Measurements from ENCODE around the gene IRF2. TPM values are rescaled to one million over a fixed set of nuclear protein-coding genes. Genes with fewer than 3 reads are reported as not detected.
A peak's percentile ranks its signal among the peaks of the same experiment; 100 is the strongest.

Gene IRF2
- total and polyA plus RNA-seq, 5 donors: 16.8 to 39.3 (median 28.3) TPM

DNA sequence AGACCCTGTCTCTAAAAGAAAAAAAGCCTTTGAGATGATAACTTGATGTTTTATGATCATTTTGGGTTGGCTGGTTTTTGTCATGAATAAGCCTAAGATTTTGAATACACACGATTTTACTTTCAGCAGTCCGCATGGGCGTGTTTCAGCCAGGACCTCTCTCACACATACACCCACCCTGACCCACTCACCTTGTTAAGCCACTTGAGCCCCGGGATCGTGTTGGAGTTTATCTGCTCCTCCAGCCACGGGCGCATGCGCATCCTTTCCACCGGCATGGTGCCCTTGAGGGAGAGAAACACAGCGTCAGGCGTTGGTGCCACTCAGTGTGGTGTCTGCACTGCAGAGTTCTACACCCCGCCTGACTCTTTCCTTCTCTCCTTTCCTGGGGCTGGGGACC lies 45.6 kb downstream of the IRF2 start:
- no peak for ATAC-seq
- H3K27me3 ChIP-seq (ENCODE audit: control insufficient read depth, insufficient read depth): no peaks in the 10 kb centered on the region
- 92% methylated on average over 12 of the region's 12 CpGs for WGBS
- H3K4me3 ChIP-seq (ENCODE audit: low read length): no peak overlapping the region
- no peak overlapping the region for H3K27ac ChIP-seq (ENCODE audit: low read length)
- DNase-seq: no peak
- H3K9me3 ChIP-seq (ENCODE audit: control insufficient read depth, low read length): no peaks in the 10 kb centered on the region
- intact Hi-C loops (cut with DNase I): no loop called here
- peaks cover 12% of the 10 kb centered on the region for H3K4me1 ChIP-seq (ENCODE audit: control insufficient read depth, insufficient read depth, low read length)

DNA sequence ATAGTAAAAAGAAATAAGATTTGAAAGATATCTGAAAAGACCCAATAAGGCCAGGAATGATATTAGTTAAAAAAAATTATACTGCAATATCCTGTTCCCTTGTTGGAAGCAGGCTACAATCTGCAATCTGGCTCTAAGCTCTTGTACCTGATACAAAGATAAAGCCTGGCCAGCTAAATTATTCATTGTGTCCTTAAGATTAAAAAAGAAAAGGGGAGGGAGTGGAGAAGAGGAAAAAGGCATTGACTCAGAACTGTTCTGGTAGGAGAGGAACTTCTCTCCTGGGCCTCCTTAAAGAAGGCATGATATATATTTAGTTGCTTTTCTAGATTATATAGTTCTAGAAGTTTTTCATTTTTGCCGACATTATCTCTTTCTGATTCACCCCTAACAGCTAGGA lies 46.7 kb downstream of the IRF2 start:
- Histone ChIP-seq H3K4me1 (ENCODE audit: control insufficient read depth, insufficient read depth, low read length) (peaks cover 12% of the 10 kb centered on the region), H3K27me3 (ENCODE audit: control insufficient read depth, insufficient read depth) (no peaks in the 10 kb centered on the region), H3K9me3 (ENCODE audit: control insufficient read depth, low read length) (no peaks in the 10 kb centered on the region), H3K27ac (ENCODE audit: low read length) (no peak overlapping the region), H3K4me3 (ENCODE audit: low read length) (no peak overlapping the region)
- DNase-seq (no peak), ATAC-seq (peak; percentile 46 to 64)
- WGBS: 34% methylated on average over 1 of the region's 1 CpG
- intact Hi-C loops (cut with DNase I): no loop called here

GRCh38 chr4:184427093-184427492 lies 47.3 kb downstream of the IRF2 start:
- no peak for DNase-seq
- no peaks in the 10 kb centered on the region for H3K27me3 ChIP-seq (ENCODE audit: control insufficient read depth, insufficient read depth)
- no peak for ATAC-seq
- WGBS: 98% methylated on average over 3 of the region's 3 CpGs
- no peak overlapping the region for H3K4me3 ChIP-seq (ENCODE audit: low read length)
- no peak overlapping the region for H3K27ac ChIP-seq (ENCODE audit: low read length)
- H3K9me3 ChIP-seq (ENCODE audit: control insufficient read depth, low read length): no peaks in the 10 kb centered on the region
- peaks cover 12% of the 10 kb centered on the region for H3K4me1 ChIP-seq (ENCODE audit: control insufficient read depth, insufficient read depth, low read length)
- intact Hi-C loops (cut with DNase I): no loop called here

GRCh38 chr4:184424993-184425758 lies 49.2 kb downstream of the IRF2 start:
- no peak overlapping the region for H3K4me3 ChIP-seq (ENCODE audit: low read length)
- ATAC-seq (peak; percentile 22 to 46), DNase-seq (peak in 1 of 3 donors; percentile 40)
- intact Hi-C loops (cut with DNase I): no loop called here
- 56% methylated on average over 17 of the region's 17 CpGs for WGBS
- H3K27me3 ChIP-seq (ENCODE audit: control insufficient read depth, insufficient read depth): no peaks in the 10 kb centered on the region
- H3K27ac ChIP-seq (ENCODE audit: low read length): no peak overlapping the region
- H3K9me3 ChIP-seq (ENCODE audit: control insufficient read depth, low read length): no peaks in the 10 kb centered on the region
- H3K4me1 ChIP-seq (ENCODE audit: control insufficient read depth, insufficient read depth, low read length): peaks cover 6% of the 10 kb centered on the region

DNA sequence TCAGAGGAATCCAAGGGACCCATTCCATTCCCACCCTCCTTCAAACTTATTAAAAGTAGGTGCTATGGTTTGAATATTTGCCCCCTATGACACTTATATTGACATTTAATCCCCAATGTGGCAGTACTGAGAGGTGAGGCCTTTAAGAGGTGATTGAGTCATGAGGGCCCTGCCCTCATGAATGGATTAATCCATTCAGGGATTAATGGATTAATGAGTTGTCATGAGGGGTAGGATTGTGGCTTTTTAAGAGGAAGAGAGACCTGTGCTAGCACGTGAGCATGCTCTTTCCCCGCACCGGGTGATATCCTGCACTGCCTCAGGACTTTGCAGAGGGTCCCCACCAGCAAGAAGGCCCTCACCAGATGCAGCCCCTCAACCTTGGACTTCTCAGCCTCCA lies 50.1 kb downstream of the IRF2 start:
- DNase-seq (no peak), ATAC-seq (no peak)
- Histone ChIP-seq H3K4me1 (ENCODE audit: control insufficient read depth, insufficient read depth, low read length) (peaks cover 2% of the 10 kb centered on the region), H3K9me3 (ENCODE audit: control insufficient read depth, low read length) (no peaks in the 10 kb centered on the region), H3K27me3 (ENCODE audit: control insufficient read depth, insufficient read depth) (no peaks in the 10 kb centered on the region), H3K4me3 (ENCODE audit: low read length) (no peak overlapping the region), H3K27ac (ENCODE audit: low read length) (no peak overlapping the region)
- WGBS: 97% methylated on average over 3 of the region's 3 CpGs
- intact Hi-C loops (cut with DNase I): no loop called here

GRCh38 chr4:184423003-184423686 lies 51.2 kb downstream of the IRF2 start:
- Histone ChIP-seq H3K4me1 (ENCODE audit: control insufficient read depth, insufficient read depth, low read length) (peaks cover 2% of the 10 kb centered on the region), H3K4me3 (ENCODE audit: low read length) (no peak overlapping the region), H3K9me3 (ENCODE audit: control insufficient read depth, low read length) (no peaks in the 10 kb centered on the region), H3K27ac (ENCODE audit: low read length) (no peak overlapping the region), H3K27me3 (ENCODE audit: control insufficient read depth, insufficient read depth) (no peaks in the 10 kb centered on the region)
- 76% methylated on average over 13 of the region's 13 CpGs for WGBS
- intact Hi-C loops (cut with DNase I): no loop called here
- DNase-seq: no peak
- no peak for ATAC-seq

DNA sequence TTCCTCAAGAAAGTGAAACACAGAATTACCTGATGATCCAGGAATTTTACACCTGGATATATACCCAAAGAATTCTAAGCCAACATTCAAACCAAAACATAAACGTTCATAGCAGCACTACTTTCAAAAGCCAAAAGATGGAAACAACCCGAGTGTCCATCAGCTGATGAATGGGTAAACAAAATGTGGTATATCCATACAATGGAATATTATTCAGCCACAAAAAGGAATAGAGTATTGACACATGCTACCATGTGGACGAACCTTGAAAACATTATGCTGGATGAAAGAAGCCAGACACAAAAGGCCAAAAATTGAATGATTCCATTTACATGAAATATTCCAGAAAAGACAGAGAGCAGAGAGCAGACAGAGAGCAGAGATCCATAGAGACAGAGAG lies 52.0 kb downstream of the IRF2 start:
- ATAC-seq (no peak), DNase-seq (no peak)
- Histone ChIP-seq H3K4me1 (ENCODE audit: control insufficient read depth, insufficient read depth, low read length) (peaks cover 6% of the 10 kb centered on the region), H3K4me3 (ENCODE audit: low read length) (no peak overlapping the region), H3K27ac (ENCODE audit: low read length) (no peak overlapping the region), H3K9me3 (ENCODE audit: control insufficient read depth, low read length) (no peaks in the 10 kb centered on the region), H3K27me3 (ENCODE audit: control insufficient read depth, insufficient read depth) (no peaks in the 10 kb centered on the region)
- WGBS: 84% methylated on average over 3 of the region's 3 CpGs
- intact Hi-C loops (cut with DNase I): no loop called here

DNA sequence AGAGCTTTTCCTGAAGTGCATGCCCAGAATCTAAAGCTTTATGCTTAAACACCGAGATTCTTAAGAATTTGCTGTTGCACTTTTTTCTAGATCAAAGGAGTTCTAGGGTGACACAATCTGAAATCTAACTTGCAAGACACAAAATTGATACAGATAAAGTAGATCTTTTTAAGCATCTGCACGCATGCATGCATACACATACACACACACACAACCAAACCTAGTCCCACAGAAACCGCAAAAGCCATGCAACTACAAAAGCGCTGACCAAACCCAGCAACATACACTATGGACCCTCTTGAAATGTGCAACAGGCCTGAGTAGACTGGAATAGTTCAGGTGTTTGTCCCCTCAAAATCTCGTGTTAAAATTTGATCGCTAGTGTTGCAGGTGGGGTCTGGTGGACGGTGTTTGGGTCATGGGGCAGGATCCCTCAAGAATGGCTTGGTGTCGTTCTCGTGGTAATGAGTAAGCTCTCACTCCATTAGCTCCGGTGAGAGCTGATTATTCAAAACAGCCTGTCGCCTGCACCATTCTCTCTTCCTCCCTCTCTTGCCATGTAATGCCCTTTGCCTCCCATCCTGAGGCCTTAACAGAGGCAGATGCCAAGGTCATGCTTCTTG lies 52.7 kb downstream of the IRF2 start:
- H3K4me3 ChIP-seq (ENCODE audit: low read length): no peak overlapping the region
- H3K27me3 ChIP-seq (ENCODE audit: control insufficient read depth, insufficient read depth): no peaks in the 10 kb centered on the region
- peaks cover 6% of the 10 kb centered on the region for H3K4me1 ChIP-seq (ENCODE audit: control insufficient read depth, insufficient read depth, low read length)
- no peak overlapping the region for H3K27ac ChIP-seq (ENCODE audit: low read length)
- 96% methylated on average over 11 of the region's 11 CpGs for WGBS
- ATAC-seq (no peak), DNase-seq (no peak)
- no peaks in the 10 kb centered on the region for H3K9me3 ChIP-seq (ENCODE audit: control insufficient read depth, low read length)
- intact Hi-C loops (cut with DNase I): no loop called here

GRCh38 chr4:184420881-184421416 lies 53.4 kb downstream of the IRF2 start:
- intact Hi-C loops (cut with DNase I): no loop called here
- H3K9me3 ChIP-seq (ENCODE audit: control insufficient read depth, low read length): no peaks in the 10 kb centered on the region
- 73% methylated on average over 5 of the region's 5 CpGs for whole genome bisulfite sequencing
- no peak overlapping the region for H3K4me3 ChIP-seq (ENCODE audit: low read length)
- DNase-seq (no peak), ATAC-seq (no peak)
- no peak overlapping the region for H3K27ac ChIP-seq (ENCODE audit: low read length)
- peaks cover 6% of the 10 kb centered on the region for H3K4me1 ChIP-seq (ENCODE audit: control insufficient read depth, insufficient read depth, low read length)
- no peaks in the 10 kb centered on the region for H3K27me3 ChIP-seq (ENCODE audit: control insufficient read depth, insufficient read depth)

GRCh38 chr4:184420402-184420801 lies 53.9 kb downstream of the IRF2 start:
- 91% methylated on average over 5 of the region's 5 CpGs for WGBS
- ATAC-seq (no peak), DNase-seq (no peak)
- Histone ChIP-seq H3K9me3 (ENCODE audit: control insufficient read depth, low read length) (no peaks in the 10 kb centered on the region), H3K4me1 (ENCODE audit: control insufficient read depth, insufficient read depth, low read length) (peaks cover 6% of the 10 kb centered on the region), H3K27ac (ENCODE audit: low read length) (no peak overlapping the region), H3K27me3 (ENCODE audit: control insufficient read depth, insufficient read depth) (no peaks in the 10 kb centered on the region), H3K4me3 (ENCODE audit: low read length) (no peak overlapping the region)
- intact Hi-C loops (cut with DNase I): no loop called here

GRCh38 chr4:184419976-184420375 lies 54.4 kb downstream of the IRF2 start:
- 93% methylated on average over 7 of the region's 7 CpGs for WGBS
- no peaks in the 10 kb centered on the region for H3K9me3 ChIP-seq (ENCODE audit: control insufficient read depth, low read length)
- no peak overlapping the region for H3K4me3 ChIP-seq (ENCODE audit: low read length)
- H3K27me3 ChIP-seq (ENCODE audit: control insufficient read depth, insufficient read depth): no peaks in the 10 kb centered on the region
- peaks cover 6% of the 10 kb centered on the region for H3K4me1 ChIP-seq (ENCODE audit: control insufficient read depth, insufficient read depth, low read length)
- DNase-seq: no peak
- H3K27ac ChIP-seq (ENCODE audit: low read length): no peak overlapping the region
- no peak for ATAC-seq
- intact Hi-C loops (cut with DNase I): loop anchor here in 2 of 4 donors (5.0 to 10.0 kb wide), 2 partner anchors 45 to 52 kb away; partner anchors contain the start of gene IRF2 (in 1 of the 2)
